Fibroblast of mammary gland (primary cell): ENCODE data around the gene MYRF.

Experiments used
- DNase-seq: peaks from one replicate; pipeline ENCODE4 v3.0.0-alpha.2; 2010; ENCODE audit warnings: low read depth
- H3K4me3 ChIP-seq: 2 replicates; pipeline ENCODE4 v1.5.1; 2011; ENCODE audit warnings: low read depth, mild to moderate bottlenecking, low read length, moderate library complexity; ENCODE audit not compliant: control insufficient read depth
- TF ChIP-seq, protein P1 (sequence below): conservative IDR thresholded peaks from 2 replicates; pipeline ENCODE4 v1.5.1; 2011; ENCODE audit warnings: low read depth, low read length, inconsistent platforms; ENCODE audit not compliant: control insufficient read depth, insufficient read depth

The MYRF gene

DNA sequence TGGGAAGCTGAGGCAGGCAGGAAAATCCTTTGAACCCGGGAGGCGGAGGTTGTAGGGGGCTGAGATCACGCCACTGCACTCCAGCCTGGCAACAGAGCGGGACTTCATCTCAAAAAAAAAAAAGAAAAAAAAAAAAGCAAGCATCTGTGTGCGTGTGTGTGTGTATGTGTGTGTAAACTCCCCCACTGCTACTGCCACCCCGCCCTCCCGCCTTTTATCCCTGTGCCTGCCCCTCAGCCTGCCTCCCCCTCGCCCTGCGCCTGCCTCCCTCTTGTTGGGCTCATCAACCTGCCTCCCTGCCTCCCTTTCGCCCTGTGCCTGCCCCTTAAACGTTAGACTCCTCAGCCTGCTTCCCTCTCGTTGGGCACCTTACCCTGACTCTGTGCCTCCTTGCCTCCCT, 22.0 kb downstream of the MYRF start:
- H3K4me3 ChIP-seq = no peak overlapping the region
- no peak for DNase-seq
- TF ChIP-seq, protein P1, sequence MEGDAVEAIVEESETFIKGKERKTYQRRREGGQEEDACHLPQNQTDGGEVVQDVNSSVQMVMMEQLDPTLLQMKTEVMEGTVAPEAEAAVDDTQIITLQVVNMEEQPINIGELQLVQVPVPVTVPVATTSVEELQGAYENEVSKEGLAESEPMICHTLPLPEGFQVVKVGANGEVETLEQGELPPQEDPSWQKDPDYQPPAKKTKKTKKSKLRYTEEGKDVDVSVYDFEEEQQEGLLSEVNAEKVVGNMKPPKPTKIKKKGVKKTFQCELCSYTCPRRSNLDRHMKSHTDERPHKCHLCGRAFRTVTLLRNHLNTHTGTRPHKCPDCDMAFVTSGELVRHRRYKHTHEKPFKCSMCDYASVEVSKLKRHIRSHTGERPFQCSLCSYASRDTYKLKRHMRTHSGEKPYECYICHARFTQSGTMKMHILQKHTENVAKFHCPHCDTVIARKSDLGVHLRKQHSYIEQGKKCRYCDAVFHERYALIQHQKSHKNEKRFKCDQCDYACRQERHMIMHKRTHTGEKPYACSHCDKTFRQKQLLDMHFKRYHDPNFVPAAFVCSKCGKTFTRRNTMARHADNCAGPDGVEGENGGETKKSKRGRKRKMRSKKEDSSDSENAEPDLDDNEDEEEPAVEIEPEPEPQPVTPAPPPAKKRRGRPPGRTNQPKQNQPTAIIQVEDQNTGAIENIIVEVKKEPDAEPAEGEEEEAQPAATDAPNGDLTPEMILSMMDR = no peak

DNA sequence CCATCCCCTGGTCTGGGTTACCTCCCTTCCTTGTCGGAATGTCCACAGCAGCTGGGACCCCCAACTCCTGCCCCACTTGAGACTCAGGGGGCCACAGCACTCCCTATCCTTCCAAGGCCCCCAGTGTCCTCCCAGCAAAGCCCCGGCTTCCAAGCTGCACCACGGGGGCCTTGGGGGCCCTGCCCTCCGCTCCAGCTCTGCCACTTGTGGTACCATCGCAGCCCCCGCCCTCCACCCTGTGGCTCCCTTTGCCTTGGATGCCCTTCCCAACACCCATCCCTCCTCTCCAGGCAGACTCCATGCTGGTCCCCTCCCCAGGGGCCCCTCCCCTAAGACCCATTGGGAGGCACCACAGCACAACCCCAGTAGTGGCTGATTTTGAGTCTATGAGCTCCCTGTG, 22.7 kb downstream of the MYRF start:
- DNase-seq = no peak
- TF ChIP-seq, protein P1 = no peak
- no peak overlapping the region for H3K4me3 ChIP-seq

DNA sequence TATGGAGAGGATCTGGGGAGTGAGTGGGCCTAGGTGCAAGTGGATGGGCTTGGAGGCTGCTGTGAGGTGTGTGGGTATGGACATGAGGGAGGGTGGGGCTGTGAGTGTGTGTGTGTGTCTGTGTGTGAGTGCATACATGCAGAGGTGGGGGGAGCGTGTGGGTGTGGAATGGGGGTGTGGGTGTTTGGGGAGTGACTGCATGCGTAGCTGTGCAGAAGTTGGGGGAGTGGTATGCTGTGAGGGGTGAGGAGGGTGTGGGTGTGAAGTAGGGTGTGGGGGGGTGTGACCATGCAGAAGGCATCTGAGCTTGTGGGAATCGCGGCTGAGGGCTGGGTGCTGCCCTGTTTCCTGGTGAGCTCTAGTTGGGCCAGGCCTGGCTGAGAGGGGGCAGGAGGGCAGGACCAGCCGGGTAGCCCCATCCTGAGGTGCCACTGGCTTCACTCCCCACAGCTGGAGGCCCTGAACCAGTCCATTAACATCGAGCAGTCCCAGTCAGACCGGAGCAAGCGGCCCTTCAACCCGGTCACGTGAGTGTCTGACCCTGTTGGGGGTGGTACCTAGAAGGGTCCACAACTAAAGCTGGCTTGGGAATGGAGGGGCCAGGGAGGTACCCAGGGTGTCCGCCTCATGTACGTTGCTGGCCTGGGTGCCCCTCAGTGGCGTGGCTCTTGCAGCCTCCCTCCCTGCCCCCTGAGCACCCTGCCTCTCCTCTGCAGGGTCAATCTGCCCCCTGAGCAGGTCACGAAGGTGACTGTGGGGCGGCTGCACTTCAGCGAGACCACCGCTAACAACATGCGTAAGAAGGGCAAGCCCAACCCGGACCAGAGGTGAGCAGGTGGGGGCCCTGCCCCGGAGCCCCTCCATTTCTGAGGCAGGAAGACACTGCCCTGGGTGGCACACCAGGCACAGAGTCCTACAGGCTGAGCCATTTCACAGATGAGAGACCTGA, 23.4 kb downstream of the MYRF start:
- no peak for DNase-seq
- H3K4me3 ChIP-seq = no peak overlapping the region
- TF ChIP-seq, protein P1 = no peak

DNA sequence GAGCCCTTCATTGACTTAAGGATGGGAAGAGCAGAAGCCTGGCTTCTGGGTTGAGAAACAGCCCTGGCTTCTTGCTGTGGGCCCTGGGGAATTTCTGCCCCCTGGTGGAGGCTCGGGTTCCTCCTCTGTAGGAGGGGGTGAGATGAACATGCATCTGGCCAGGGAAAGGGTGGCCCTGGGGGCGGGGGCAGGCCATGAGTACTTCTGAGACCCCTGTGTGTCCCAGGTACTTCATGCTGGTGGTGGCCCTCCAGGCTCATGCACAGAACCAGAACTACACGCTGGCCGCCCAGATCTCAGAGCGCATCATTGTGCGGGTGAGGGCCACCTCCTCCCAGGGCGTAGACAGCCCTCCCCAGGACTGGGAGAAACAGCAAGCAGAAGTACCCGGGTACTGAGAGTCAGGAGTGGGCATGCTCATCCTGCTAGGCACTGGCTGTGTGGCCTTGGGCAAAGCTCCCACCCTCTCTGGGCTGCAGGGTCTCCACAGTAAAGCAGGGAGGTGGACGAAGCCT, 24.2 kb downstream of the MYRF start:
- TF ChIP-seq, protein P1 = peak; percentile 81
- peak; percentile 63 for DNase-seq
- no peak overlapping the region for H3K4me3 ChIP-seq

DNA sequence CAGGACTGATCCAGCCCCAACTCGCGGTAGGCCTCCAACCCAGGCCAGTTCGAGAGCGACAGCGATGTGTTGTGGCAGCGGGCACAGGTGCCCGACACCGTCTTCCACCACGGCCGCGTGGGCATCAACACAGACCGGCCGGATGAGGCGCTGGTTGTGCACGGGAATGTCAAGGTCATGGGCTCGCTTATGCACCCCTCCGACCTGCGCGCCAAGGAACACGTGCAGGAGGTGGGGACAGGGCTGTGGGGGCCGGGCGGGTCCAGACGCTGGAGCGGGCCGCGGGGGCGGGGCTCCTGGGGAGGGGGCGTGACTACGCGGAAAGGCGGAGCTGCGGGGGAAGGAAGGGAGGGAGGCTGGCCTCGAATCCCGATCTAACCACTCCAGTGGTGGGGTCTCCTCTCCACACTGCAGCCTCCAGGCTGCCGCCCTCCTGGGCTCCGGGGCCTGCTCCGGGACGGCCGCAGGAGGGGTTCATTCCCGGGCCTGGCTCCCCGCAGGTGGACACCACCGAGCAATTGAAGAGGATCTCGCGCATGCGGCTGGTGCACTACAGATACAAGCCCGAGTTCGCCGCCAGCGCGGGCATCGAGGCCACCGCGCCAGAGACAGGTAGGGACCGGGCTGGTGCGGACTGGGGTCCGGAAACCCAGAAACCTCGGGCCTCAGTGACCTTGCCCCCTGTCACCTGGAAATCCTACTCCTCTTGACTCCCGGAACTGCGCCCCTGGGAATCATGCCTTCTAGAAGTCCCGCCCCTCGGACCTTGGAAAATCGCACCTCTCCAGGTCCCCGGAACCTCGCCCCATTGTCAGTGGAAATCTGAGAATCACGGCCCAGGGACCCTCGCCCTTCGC, 25.0 kb downstream of the MYRF start:
- no peak overlapping the region for H3K4me3 ChIP-seq
- TF ChIP-seq, protein P1 = no peak
- no peak for DNase-seq

DNA sequence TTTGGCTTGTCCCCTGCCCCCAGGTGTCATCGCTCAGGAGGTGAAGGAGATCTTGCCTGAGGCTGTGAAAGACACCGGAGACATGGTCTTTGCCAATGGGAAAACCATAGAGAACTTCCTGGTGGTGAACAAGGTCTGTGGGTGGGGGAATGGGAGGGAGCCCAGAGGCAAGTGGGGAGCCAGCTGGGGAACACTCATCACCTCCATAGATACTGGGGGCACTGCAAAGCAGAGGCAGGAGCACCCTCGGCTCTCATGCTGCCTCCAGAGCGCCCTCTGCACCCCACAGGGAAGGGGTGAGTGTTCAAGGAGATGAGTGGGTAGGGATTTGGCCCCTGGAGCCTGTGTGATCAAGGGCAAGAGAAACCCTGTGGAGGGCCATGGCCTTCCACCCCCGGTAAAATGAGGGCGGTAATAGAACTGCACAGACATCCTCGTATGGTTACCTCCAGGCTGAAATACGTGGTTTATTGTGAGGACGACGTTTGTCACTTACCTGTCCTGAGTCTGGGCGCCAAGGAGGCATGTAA, 26.0 kb downstream of the MYRF start:
- H3K4me3 ChIP-seq = no peak overlapping the region
- no peak for DNase-seq
- TF ChIP-seq, protein P1 = no peak
